ENCODE measurements around the gene SPEF2. TPM values are rescaled to one million over a fixed set of nuclear protein-coding genes. Genes with fewer than 3 reads are reported as not detected.

SPEF2 gene
- total and polyA plus RNA-seq, 3 experiments from 2014 or later: 5.3 to 6.8 (median 5.5) TPM

DNA sequence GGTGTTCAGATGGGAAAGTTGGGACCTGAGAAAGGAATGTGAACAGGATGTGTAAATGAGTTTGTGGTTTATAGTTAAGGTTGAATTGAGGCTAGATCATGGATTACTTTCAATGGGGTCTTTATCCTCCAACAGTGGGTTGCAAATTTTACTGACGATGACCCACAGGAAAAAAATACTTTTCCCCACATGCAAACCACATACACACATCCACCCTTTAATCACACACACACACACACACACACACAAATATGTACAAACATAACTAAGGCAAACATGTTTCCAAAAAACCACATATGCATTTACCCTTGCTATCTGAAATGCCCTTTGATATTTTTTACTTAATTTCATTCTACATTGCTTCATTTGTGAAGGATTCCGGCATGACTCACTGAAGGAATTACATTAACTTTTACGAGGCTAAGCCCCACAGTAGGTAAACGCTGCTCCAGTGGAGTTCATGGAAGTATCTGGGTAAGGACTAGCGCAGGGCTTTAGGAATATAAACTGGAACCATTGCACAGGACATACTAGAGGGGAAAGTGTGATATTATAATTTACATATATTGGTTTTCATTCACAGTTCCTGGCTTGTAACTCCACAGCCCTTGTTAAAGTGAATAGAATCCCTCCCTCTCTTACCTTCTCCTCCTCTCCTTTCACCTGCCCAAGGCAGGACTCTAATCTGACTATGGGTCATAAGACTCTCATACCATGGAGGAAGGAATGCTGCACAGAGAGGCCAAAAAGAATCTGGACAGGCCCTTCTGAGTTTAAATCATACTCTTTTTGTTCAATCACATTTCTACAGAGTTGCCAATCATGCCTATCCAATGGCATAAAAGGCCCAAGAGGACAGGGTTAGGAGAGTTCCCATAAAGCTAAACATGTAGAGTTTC is 8.5 kb upstream of the SPEF2 start:
- ChIA-PET CTCF (no interaction called here), POLR2A (no interaction called here)
- peak overlapping the region in 1 of 8 donors; percentile 7 for H3K27ac Mint-ChIP-seq
- H3K27me3 ChIP-seq (ENCODE audit: insufficient read depth, low read length, poor library complexity, severe bottlenecking): no peaks in the 10 kb centered on the region
- no peaks in the 10 kb centered on the region for H3K9me3 ChIP-seq (ENCODE audit: low read length)
- no peak overlapping the region for H3K4me3 ChIP-seq (ENCODE audit: low read length)
- no peaks in the 10 kb centered on the region for H3K4me1 Mint-ChIP-seq
- no peak overlapping the region for H3K27ac ChIP-seq (ENCODE audit: low read depth, low read length)
- peaks cover 1 to 8% (median 6%) of the 10 kb centered on the region in 5 donors for H3K9me3 Mint-ChIP-seq
- H3K27me3 Mint-ChIP-seq: peaks cover 3 to 32% of the 10 kb centered on the region in 2 donors
- H3K36me3 Mint-ChIP-seq: peaks cover 0 to 15% (median 0%) of the 10 kb centered on the region in 3 donors
- no peak for DNase-seq
- H3K4me1 ChIP-seq (ENCODE audit: insufficient read depth, low read length): no peaks in the 10 kb centered on the region
- no peaks in the 10 kb centered on the region for H3K36me3 ChIP-seq (ENCODE audit: insufficient read depth, low read length)
- H3K4me3 Mint-ChIP-seq: no peak overlapping the region

DNA sequence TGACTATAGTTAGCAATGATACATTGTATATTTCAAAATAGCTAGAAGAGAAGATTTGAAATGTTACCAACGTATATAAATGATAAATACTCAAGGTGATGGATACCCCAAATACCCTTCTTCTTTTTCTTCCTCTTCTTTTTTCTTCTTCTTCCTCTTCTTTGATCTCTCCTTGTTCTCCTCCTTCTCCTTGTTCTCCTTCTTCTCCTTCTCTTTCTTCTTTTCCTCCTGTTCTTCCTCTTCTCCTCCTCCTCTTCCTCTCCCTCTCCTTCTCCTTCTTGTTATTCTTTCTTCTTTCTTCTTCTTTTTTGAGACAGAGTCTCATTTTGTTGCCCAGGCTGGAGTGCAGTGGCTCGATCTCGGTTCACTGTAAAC is 616 bp upstream of the SPEF2 start:
- no peaks in the 10 kb centered on the region for H3K36me3 ChIP-seq (ENCODE audit: insufficient read depth, low read length)
- peak overlapping the region; percentile 58 for H3K27ac ChIP-seq (ENCODE audit: low read depth, low read length)
- CTCF ChIA-PET: interaction anchor here (0.7 to 3.1 kb wide), 10 partner anchors 10 to 315 kb away, joined by 3 to 45 read pairs (median 4); no protein-coding TSS in a partner anchor
- no peaks in the 10 kb centered on the region for H3K9me3 ChIP-seq (ENCODE audit: low read length)
- Mint-ChIP-seq H3K4me3 (peak overlapping the region; percentile 85 to 97 (median 95)), H3K4me1 (peaks cover 19 to 40% (median 29%) of the 10 kb centered on the region in 3 donors), H3K27ac (peak overlapping the region; percentile 79 to 100 (median 98)), H3K9me3 (peaks cover 0 to 8% (median 5%) of the 10 kb centered on the region in 5 donors), H3K27me3 (peaks cover 0 to 3% of the 10 kb centered on the region in 2 donors), H3K36me3 (peaks cover 0 to 6% (median 5%) of the 10 kb centered on the region in 3 donors)
- peaks cover 6% of the 10 kb centered on the region for H3K4me1 ChIP-seq (ENCODE audit: insufficient read depth, low read length)
- no peak for DNase-seq
- POLR2A ChIA-PET: interaction anchor here (1.0 to 1.3 kb wide), 2 partner anchors 205 to 307 kb away, joined by 3 to 5 read pairs; no protein-coding TSS in a partner anchor
- peak overlapping the region; percentile 88 for H3K4me3 ChIP-seq (ENCODE audit: low read length)
- H3K27me3 ChIP-seq (ENCODE audit: insufficient read depth, low read length, poor library complexity, severe bottlenecking): no peaks in the 10 kb centered on the region

DNA sequence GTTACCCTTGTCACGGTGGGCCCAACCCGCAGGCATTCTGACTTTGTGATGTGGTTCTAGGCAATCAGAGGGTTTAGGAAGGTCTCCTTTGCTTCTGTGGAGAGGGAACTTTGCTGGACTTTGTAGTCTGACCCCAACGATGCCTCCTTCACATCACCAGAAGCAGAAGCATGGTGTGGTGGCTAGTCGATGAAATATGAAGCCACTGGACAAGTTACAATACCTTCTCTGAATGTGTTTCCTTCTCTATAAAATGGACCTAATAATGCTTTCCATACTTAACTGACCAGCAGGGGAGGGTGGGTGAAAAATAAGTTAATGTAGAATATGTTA is 607 bp downstream of the SPEF2 start:
- H3K4me3 ChIP-seq (ENCODE audit: low read length): peak overlapping the region; percentile 88
- peaks cover 27 to 45% (median 36%) of the 10 kb centered on the region in 3 donors for H3K4me1 Mint-ChIP-seq

DNA sequence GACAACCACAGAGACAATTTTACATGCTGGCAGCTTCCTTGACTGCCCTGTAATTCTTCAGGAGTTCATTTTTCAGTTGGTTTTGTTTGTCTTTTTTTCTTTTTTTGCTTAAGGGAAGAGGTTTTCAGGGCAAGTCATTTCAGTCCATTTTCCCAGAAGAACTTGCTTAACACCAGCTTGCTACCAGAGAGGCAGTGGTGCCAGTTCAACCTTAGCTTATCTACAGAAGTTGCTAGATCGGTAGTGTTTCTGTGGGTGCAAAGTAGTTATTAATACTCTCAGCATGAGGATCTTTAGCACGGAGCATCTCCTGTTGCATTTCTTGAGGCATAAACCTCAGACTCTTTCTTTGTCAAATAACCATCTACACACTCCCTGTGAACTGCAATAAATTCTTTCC is 1.1 kb downstream of the SPEF2 start:
- peaks cover 27 to 47% (median 38%) of the 10 kb centered on the region in 3 donors for H3K4me1 Mint-ChIP-seq
- no peak for DNase-seq
- H3K4me3 Mint-ChIP-seq: peak overlapping the region; percentile 85 to 97 (median 95)
- CTCF ChIA-PET: interaction anchor here (0.7 to 3.1 kb wide), 6 partner anchors 8 to 307 kb away, joined by 3 to 45 read pairs (median 8); no protein-coding TSS in a partner anchor
- peaks cover 6% of the 10 kb centered on the region for H3K4me1 ChIP-seq (ENCODE audit: insufficient read depth, low read length)
- H3K9me3 Mint-ChIP-seq: peaks cover 0 to 5% (median 0%) of the 10 kb centered on the region in 5 donors
- H3K36me3 ChIP-seq (ENCODE audit: insufficient read depth, low read length): no peaks in the 10 kb centered on the region
- H3K36me3 Mint-ChIP-seq: peaks cover 0 to 5% (median 0%) of the 10 kb centered on the region in 3 donors
- H3K4me3 ChIP-seq (ENCODE audit: low read length): no peak overlapping the region
- peak overlapping the region in 7 of 8 donors; percentile 60 to 98 (median 84) for H3K27ac Mint-ChIP-seq
- peaks cover 0 to 3% of the 10 kb centered on the region in 2 donors for H3K27me3 Mint-ChIP-seq
- H3K27ac ChIP-seq (ENCODE audit: low read depth, low read length): no peak overlapping the region
- H3K27me3 ChIP-seq (ENCODE audit: insufficient read depth, low read length, poor library complexity, severe bottlenecking): no peaks in the 10 kb centered on the region
- POLR2A ChIA-PET: no interaction called here
- H3K9me3 ChIP-seq (ENCODE audit: low read length): no peaks in the 10 kb centered on the region

More for the DNA sequence above, 607 bp downstream of the SPEF2 start:
- Histone ChIP-seq H3K4me1 (ENCODE audit: insufficient read depth, low read length) (peaks cover 6% of the 10 kb centered on the region), H3K27me3 (ENCODE audit: insufficient read depth, low read length, poor library complexity, severe bottlenecking) (no peaks in the 10 kb centered on the region), H3K36me3 (ENCODE audit: insufficient read depth, low read length) (no peaks in the 10 kb centered on the region), H3K27ac (ENCODE audit: low read depth, low read length) (peak overlapping the region; percentile 58), H3K9me3 (ENCODE audit: low read length) (no peaks in the 10 kb centered on the region)
- peak overlapping the region; percentile 85 to 97 (median 95) for H3K4me3 Mint-ChIP-seq
- H3K9me3 Mint-ChIP-seq: peaks cover 0 to 6% (median 4%) of the 10 kb centered on the region in 5 donors
- DNase-seq: no peak
- H3K27ac Mint-ChIP-seq: peak overlapping the region; percentile 5 to 98 (median 79)
- H3K36me3 Mint-ChIP-seq: peaks cover 0 to 5% (median 3%) of the 10 kb centered on the region in 3 donors
- CTCF ChIA-PET: interaction anchor here (0.7 to 3.1 kb wide), 8 partner anchors 9 to 308 kb away, joined by 3 to 45 read pairs (median 4); no protein-coding TSS in a partner anchor
- peaks cover 0 to 3% of the 10 kb centered on the region in 2 donors for H3K27me3 Mint-ChIP-seq
- POLR2A ChIA-PET: interaction anchor here (1.3 kb wide), 1 partner anchor 204 kb away, joined by 3 read pairs; no protein-coding TSS in a partner anchor

DNA sequence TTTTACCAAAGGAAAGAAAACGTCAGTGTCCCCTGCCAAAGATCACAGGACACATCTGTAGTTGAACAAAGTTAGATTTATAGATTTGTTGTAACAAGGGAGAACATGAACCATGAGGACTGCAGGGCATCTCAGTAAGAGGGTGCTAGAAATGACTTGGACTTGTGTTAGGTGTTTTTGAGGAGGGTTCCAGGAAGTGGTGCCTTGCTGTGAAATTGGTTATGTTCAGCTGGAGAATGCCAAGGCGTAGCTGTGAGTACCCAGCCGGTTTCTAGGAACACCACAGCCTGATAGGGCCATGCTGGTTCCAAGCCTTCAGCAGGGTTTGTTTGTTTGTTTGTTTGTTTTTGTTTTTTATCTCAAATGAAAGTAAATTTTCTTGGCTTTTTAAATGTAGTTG is 5.3 kb downstream of the SPEF2 start:
- Histone ChIP-seq H3K36me3 (ENCODE audit: insufficient read depth, low read length) (no peaks in the 10 kb centered on the region), H3K27ac (ENCODE audit: low read depth, low read length) (no peak overlapping the region), H3K4me3 (ENCODE audit: low read length) (no peak overlapping the region), H3K27me3 (ENCODE audit: insufficient read depth, low read length, poor library complexity, severe bottlenecking) (no peaks in the 10 kb centered on the region), H3K9me3 (ENCODE audit: low read length) (no peaks in the 10 kb centered on the region), H3K4me1 (ENCODE audit: insufficient read depth, low read length) (peaks cover 6% of the 10 kb centered on the region)
- ChIA-PET POLR2A (no interaction called here), CTCF (no interaction called here)
- Mint-ChIP-seq H3K4me3 (peak overlapping the region in 1 of 7 donors; percentile 52), H3K36me3 (no peaks in the 10 kb centered on the region), H3K27me3 (no peaks in the 10 kb centered on the region), H3K9me3 (no peaks in the 10 kb centered on the region), H3K27ac (peak overlapping the region in 5 of 8 donors; percentile 30 to 81 (median 36)), H3K4me1 (peaks cover 23 to 41% (median 32%) of the 10 kb centered on the region in 3 donors)
- DNase-seq: no peak

DNA sequence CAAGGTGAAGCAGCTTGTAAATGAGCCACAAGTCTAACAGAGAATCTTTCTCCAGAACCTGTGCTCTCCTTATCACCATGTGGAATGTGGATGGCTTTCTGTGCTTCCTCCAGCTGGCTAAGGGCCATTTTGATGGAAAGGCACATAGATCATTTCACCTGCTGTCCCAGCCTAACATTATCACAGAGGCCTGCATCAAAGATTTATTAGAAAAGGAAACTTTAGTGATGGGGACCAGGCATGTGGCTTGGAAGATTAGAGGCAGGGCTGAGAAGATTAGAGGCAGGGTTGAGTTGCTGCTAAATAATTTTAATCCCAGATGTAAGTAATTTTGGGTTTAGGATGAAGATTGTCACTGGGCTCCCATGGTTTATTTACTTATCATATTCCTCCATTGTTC is 6.3 kb downstream of the SPEF2 start:
- Mint-ChIP-seq H3K27me3 (no peaks in the 10 kb centered on the region), H3K4me3 (no peak overlapping the region), H3K4me1 (peaks cover 16 to 32% (median 23%) of the 10 kb centered on the region in 3 donors), H3K27ac (peak overlapping the region in 1 of 8 donors; percentile 81), H3K36me3 (peaks cover 0 to 7% (median 6%) of the 10 kb centered on the region in 3 donors), H3K9me3 (no peaks in the 10 kb centered on the region)
- ChIA-PET CTCF (interaction anchor here (3.8 kb wide), 1 partner anchor 302 kb away, joined by 18 read pairs; no protein-coding TSS in a partner anchor), POLR2A (no interaction called here)
- DNase-seq: no peak
- Histone ChIP-seq H3K9me3 (ENCODE audit: low read length) (no peaks in the 10 kb centered on the region), H3K36me3 (ENCODE audit: insufficient read depth, low read length) (no peaks in the 10 kb centered on the region), H3K4me1 (ENCODE audit: insufficient read depth, low read length) (no peaks in the 10 kb centered on the region), H3K27ac (ENCODE audit: low read depth, low read length) (no peak overlapping the region), H3K27me3 (ENCODE audit: insufficient read depth, low read length, poor library complexity, severe bottlenecking) (no peaks in the 10 kb centered on the region), H3K4me3 (ENCODE audit: low read length) (no peak overlapping the region)

DNA sequence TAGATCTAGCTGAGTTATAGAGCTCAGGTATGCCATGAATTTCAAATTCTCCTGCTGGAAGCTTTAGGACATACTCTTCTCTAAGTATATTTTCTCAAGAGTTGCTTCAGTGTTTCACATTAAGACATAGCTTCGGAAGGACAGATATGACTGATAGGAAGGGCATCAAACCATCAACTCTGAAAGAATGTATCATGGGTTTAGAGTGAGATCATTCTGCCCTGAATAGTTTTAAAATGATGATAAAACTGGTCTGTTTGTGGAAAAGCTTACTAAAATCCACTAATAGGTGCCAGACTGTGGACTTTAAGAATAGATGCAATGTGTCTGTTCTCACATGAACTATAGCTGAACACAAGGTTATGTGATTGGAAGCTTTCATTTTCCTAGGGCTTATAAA is 8.4 kb downstream of the SPEF2 start:
- no peaks in the 10 kb centered on the region for H3K36me3 ChIP-seq (ENCODE audit: insufficient read depth, low read length)
- Mint-ChIP-seq H3K4me3 (no peak overlapping the region), H3K4me1 (peaks cover 14 to 23% (median 21%) of the 10 kb centered on the region in 3 donors), H3K36me3 (peaks cover 7 to 22% (median 14%) of the 10 kb centered on the region in 3 donors), H3K27me3 (no peaks in the 10 kb centered on the region), H3K27ac (no peak overlapping the region), H3K9me3 (no peaks in the 10 kb centered on the region)
- ChIA-PET CTCF (interaction anchor here (0.8 to 3.8 kb wide), 3 partner anchors 8 to 299 kb away, joined by 3 to 18 read pairs (median 11); partner anchors contain the start of gene SPEF2), POLR2A (no interaction called here)
- H3K27ac ChIP-seq (ENCODE audit: low read depth, low read length): no peak overlapping the region
- no peak overlapping the region for H3K4me3 ChIP-seq (ENCODE audit: low read length)
- H3K27me3 ChIP-seq (ENCODE audit: insufficient read depth, low read length, poor library complexity, severe bottlenecking): no peaks in the 10 kb centered on the region
- no peaks in the 10 kb centered on the region for H3K9me3 ChIP-seq (ENCODE audit: low read length)
- no peaks in the 10 kb centered on the region for H3K4me1 ChIP-seq (ENCODE audit: insufficient read depth, low read length)
- no peak for DNase-seq
